ENCODE measurements around the gene APP. TPM values are rescaled to one million over a fixed set of nuclear protein-coding genes. Genes with fewer than 3 reads are reported as not detected.

The APP gene
- total RNA-seq, 3 donors from 2014 or later (not counting 1 experiment from before 2014, with no cell fraction given) = 5.1 to 10.6 (median 7.8) TPM

DNA sequence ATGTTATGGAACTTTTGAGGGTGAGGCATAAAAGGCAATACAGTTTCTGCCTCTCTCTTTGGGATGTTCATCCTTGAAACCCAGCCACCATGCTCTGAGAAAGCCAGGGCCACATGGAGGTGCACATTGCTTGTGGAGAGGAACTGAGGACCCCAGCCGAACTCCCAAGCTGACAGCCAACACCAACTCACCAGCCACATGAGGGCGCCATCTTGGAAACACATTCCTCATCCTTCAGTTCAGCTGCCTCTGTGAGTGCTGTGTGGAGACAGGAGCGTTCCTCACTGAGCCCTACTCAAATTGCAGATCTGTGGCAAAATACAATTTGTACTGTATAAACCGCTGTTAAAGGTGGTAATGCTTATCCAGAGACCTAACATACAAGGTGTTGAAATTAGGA, 298.3 kb downstream of the APP start:
- intact Hi-C loops (cut with micrococcal nuclease) = no loop called here
- TF ChIP-seq, protein P1, sequence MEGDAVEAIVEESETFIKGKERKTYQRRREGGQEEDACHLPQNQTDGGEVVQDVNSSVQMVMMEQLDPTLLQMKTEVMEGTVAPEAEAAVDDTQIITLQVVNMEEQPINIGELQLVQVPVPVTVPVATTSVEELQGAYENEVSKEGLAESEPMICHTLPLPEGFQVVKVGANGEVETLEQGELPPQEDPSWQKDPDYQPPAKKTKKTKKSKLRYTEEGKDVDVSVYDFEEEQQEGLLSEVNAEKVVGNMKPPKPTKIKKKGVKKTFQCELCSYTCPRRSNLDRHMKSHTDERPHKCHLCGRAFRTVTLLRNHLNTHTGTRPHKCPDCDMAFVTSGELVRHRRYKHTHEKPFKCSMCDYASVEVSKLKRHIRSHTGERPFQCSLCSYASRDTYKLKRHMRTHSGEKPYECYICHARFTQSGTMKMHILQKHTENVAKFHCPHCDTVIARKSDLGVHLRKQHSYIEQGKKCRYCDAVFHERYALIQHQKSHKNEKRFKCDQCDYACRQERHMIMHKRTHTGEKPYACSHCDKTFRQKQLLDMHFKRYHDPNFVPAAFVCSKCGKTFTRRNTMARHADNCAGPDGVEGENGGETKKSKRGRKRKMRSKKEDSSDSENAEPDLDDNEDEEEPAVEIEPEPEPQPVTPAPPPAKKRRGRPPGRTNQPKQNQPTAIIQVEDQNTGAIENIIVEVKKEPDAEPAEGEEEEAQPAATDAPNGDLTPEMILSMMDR (IDR thresholded peaks at IDR 0.05) = no peak
- no peaks in the 10 kb centered on the region for H3K4me1 Mint-ChIP-seq
- no peaks in the 10 kb centered on the region for H3K36me3 Mint-ChIP-seq
- Histone ChIP-seq H3K36me3 (ENCODE audit: control insufficient read depth, insufficient read depth, low read length) (no peaks in the 10 kb centered on the region), H3K4me1 (ENCODE audit: control insufficient read depth, insufficient read depth, low read length) (no peaks in the 10 kb centered on the region), H3K27me3 (ENCODE audit: control insufficient read depth, insufficient read depth, low read length) (no peaks in the 10 kb centered on the region), H3K9me3 (ENCODE audit: control insufficient read depth, insufficient read depth, low read length) (no peaks in the 10 kb centered on the region), H3K27ac (ENCODE audit: low read length) (no peak overlapping the region), H3K4me3 (ENCODE audit: low read length) (no peak overlapping the region)
- WGBS (ENCODE audit: insufficient coverage) = 98% methylated on average over 4 of the region's 4 CpGs
- no peaks in the 10 kb centered on the region for H3K9me3 Mint-ChIP-seq
- H3K27me3 Mint-ChIP-seq (ENCODE audit: low read depth in 2 of 2) = peaks cover 0 to 3% of the 10 kb centered on the region in 2 donors
- no peak for DNase-seq
- H3K27ac Mint-ChIP-seq = no peak overlapping the region
- ATAC-seq = no peak
- no peak overlapping the region for H3K4me3 Mint-ChIP-seq

- no peak overlapping the region for H3K27ac Mint-ChIP-seq
- H3K27me3 ChIP-seq (ENCODE audit: control insufficient read depth, insufficient read depth, low read length) = no peaks in the 10 kb centered on the region
- DNase-seq (no peak), ATAC-seq (no peak)
- no peak overlapping the region for H3K4me3 ChIP-seq (ENCODE audit: low read length)
- H3K36me3 Mint-ChIP-seq = no peaks in the 10 kb centered on the region
- 96% methylated on average over 3 of the region's 3 CpGs for WGBS (ENCODE audit: insufficient coverage)
- H3K4me1 Mint-ChIP-seq = no peaks in the 10 kb centered on the region
- no peak overlapping the region for H3K4me3 Mint-ChIP-seq
- H3K27ac ChIP-seq (ENCODE audit: low read length) = no peak overlapping the region
- no peaks in the 10 kb centered on the region for H3K9me3 Mint-ChIP-seq
- no peaks in the 10 kb centered on the region for H3K4me1 ChIP-seq (ENCODE audit: control insufficient read depth, insufficient read depth, low read length)
- H3K36me3 ChIP-seq (ENCODE audit: control insufficient read depth, insufficient read depth, low read length) = no peaks in the 10 kb centered on the region
- TF ChIP-seq, protein P1 (IDR thresholded peaks at IDR 0.05) = no peak
- intact Hi-C loops (cut with micrococcal nuclease) = no loop called here
- H3K9me3 ChIP-seq (ENCODE audit: control insufficient read depth, insufficient read depth, low read length) = no peaks in the 10 kb centered on the region
- H3K27me3 Mint-ChIP-seq (ENCODE audit: low read depth in 2 of 2) = peaks cover 0 to 3% of the 10 kb centered on the region in 2 donors
These were observed 299.0 kb downstream of the APP start for GRCh38 chr21:25871566-25871965.

GRCh38 chr21:25870084-25870483, 300.5 kb downstream of the APP start:
- 85% methylated on average over 4 of the region's 4 CpGs for WGBS (ENCODE audit: insufficient coverage)

GRCh38 chr21:25867061-25867460, 303.5 kb downstream of the APP start:
- Mint-ChIP-seq H3K4me1 (no peaks in the 10 kb centered on the region), H3K36me3 (no peaks in the 10 kb centered on the region), H3K4me3 (no peak overlapping the region), H3K27me3 (ENCODE audit: low read depth in 2 of 2) (peaks cover 5 to 14% of the 10 kb centered on the region in 2 donors), H3K27ac (no peak overlapping the region), H3K9me3 (no peaks in the 10 kb centered on the region)
- WGBS (ENCODE audit: insufficient coverage) = 86% methylated on average over 1 of the region's 1 CpG
- H3K27ac ChIP-seq (ENCODE audit: low read length) = no peak overlapping the region
- no peaks in the 10 kb centered on the region for H3K36me3 ChIP-seq (ENCODE audit: control insufficient read depth, insufficient read depth, low read length)
- no peaks in the 10 kb centered on the region for H3K9me3 ChIP-seq (ENCODE audit: control insufficient read depth, insufficient read depth, low read length)
- DNase-seq (no peak), ATAC-seq (no peak)
- no peak overlapping the region for H3K4me3 ChIP-seq (ENCODE audit: low read length)
- no peaks in the 10 kb centered on the region for H3K27me3 ChIP-seq (ENCODE audit: control insufficient read depth, insufficient read depth, low read length)
- H3K4me1 ChIP-seq (ENCODE audit: control insufficient read depth, insufficient read depth, low read length) = no peaks in the 10 kb centered on the region
- TF ChIP-seq, protein P1 (IDR thresholded peaks at IDR 0.05) = no peak
- intact Hi-C loops (cut with micrococcal nuclease) = no loop called here

More at GRCh38 chr21:25870084-25870483, 300.5 kb downstream of the APP start:
- Mint-ChIP-seq H3K9me3 (no peaks in the 10 kb centered on the region), H3K27ac (no peak overlapping the region), H3K4me1 (no peaks in the 10 kb centered on the region), H3K4me3 (no peak overlapping the region), H3K36me3 (no peaks in the 10 kb centered on the region), H3K27me3 (ENCODE audit: low read depth in 2 of 2) (peaks cover 5% of the 10 kb centered on the region in 2 donors)
- no peak for DNase-seq
- Histone ChIP-seq H3K27me3 (ENCODE audit: control insufficient read depth, insufficient read depth, low read length) (no peaks in the 10 kb centered on the region), H3K4me3 (ENCODE audit: low read length) (no peak overlapping the region), H3K4me1 (ENCODE audit: control insufficient read depth, insufficient read depth, low read length) (no peaks in the 10 kb centered on the region), H3K27ac (ENCODE audit: low read length) (no peak overlapping the region), H3K36me3 (ENCODE audit: control insufficient read depth, insufficient read depth, low read length) (no peaks in the 10 kb centered on the region), H3K9me3 (ENCODE audit: control insufficient read depth, insufficient read depth, low read length) (no peaks in the 10 kb centered on the region)
- intact Hi-C loops (cut with micrococcal nuclease) = no loop called here
- ATAC-seq = no peak
- TF ChIP-seq, protein P1 (IDR thresholded peaks at IDR 0.05) = no peak
